Osteoblast (primary cell): ENCODE results near the gene ANKRD53. TPM values are rescaled to one million over a fixed set of nuclear protein-coding genes. Genes with fewer than 3 reads are reported as not detected.

Source experiments
- DNase-seq: peaks from one replicate; pipeline ENCODE4 v3.0.0; 2011; ENCODE audit warnings: low spot score, mixed read lengths; ENCODE audit not compliant: insufficient read length; ENCODE audit errors: missing footprints
- H2AFZ ChIP-seq: 2 replicates; pipeline ENCODE4 v1.6.0; 2011; ENCODE audit warnings: mild to moderate bottlenecking, low read length
- H3K27ac ChIP-seq: 2 replicates; pipeline ENCODE4 v1.5.1; 2011; ENCODE audit warnings: mild to moderate bottlenecking, low read depth, low read length, moderate library complexity
- H3K27me3 ChIP-seq: 2 replicates; pipeline ENCODE4 v1.6.0; 2012; ENCODE audit warnings: mild to moderate bottlenecking, control low read depth, inconsistent platforms, low read length, moderate library complexity; ENCODE audit not compliant: insufficient read depth
- H3K36me3 ChIP-seq: 2 replicates; pipeline ENCODE4 v1.5.1; 2011; ENCODE audit warnings: mild to moderate bottlenecking, low read length, control low read depth, moderate library complexity; ENCODE audit not compliant: insufficient read depth
- H3K4me1 ChIP-seq: 2 replicates; pipeline ENCODE4 v1.5.1; 2011; ENCODE audit warnings: mild to moderate bottlenecking, low read length, control low read depth, moderate library complexity; ENCODE audit not compliant: insufficient read depth
- H3K4me2 ChIP-seq: 2 replicates; pipeline ENCODE4 v1.6.0; 2011; ENCODE audit warnings: mild to moderate bottlenecking, low read length; ENCODE audit not compliant: insufficient read depth
- H3K4me3 ChIP-seq: fragments of 200-600 bp; sonication (generic); 3 replicates; pipeline ENCODE4 v1.5.1; 2012; ENCODE audit warnings: mild to moderate bottlenecking, low read length, inconsistent platforms; ENCODE audit not compliant: insufficient read depth
- H3K79me2 ChIP-seq: 2 replicates; pipeline ENCODE4 v1.6.0; 2012; ENCODE audit warnings: mild to moderate bottlenecking, low read length, control low read depth, inconsistent platforms; ENCODE audit not compliant: insufficient read depth
- H3K9me3 ChIP-seq: 2 replicates; pipeline ENCODE4 v1.5.1; 2011; ENCODE audit warnings: low read depth, low read length, control low read depth
- H4K20me1 ChIP-seq: 2 replicates; pipeline ENCODE4 v1.6.0; 2012; ENCODE audit warnings: mild to moderate bottlenecking, low read length, control low read depth; ENCODE audit not compliant: insufficient read depth
- CTCF ChIP-seq: IDR thresholded peaks from 2 replicates; pipeline ENCODE4 v1.5.1; 2011; ENCODE audit warnings: mild to moderate bottlenecking, low read depth, low read length, moderate library complexity; ENCODE audit errors: extremely low read depth
- total RNA-seq: library from RNA; depleted of rRNA; stranded (reverse); fragments of >200 nt; gene quantifications from 2 replicates; pipeline ENCODE4 v1.2.3, GENCODE V29; 2012

ANKRD53 gene
- total RNA-seq, 1 donor = 1.1 TPM

- H3K9me3 ChIP-seq = no peaks in the 10 kb centered on the region
- no peak overlapping the region for H2AFZ ChIP-seq
- no peak for DNase-seq
- no peak overlapping the region for H3K27ac ChIP-seq
- H3K27me3 ChIP-seq = no peaks in the 10 kb centered on the region
- H3K4me3 ChIP-seq = no peak overlapping the region
- H3K4me1 ChIP-seq = no peaks in the 10 kb centered on the region
- no peak for TF ChIP-seq CTCF
- H3K79me2 ChIP-seq = no peaks in the 10 kb centered on the region
- no peak overlapping the region for H3K4me2 ChIP-seq
- peaks cover 12% of the 10 kb centered on the region for H4K20me1 ChIP-seq
- no peaks in the 10 kb centered on the region for H3K36me3 ChIP-seq
Observed at GRCh38 chr2:70932631-70933230, 45.7 kb upstream of the ANKRD53 start.

GRCh38 chr2:70934981-70935380 lies 43.4 kb upstream of the ANKRD53 start:
- peak; percentile 60 for DNase-seq
- Histone ChIP-seq H3K27ac (no peak overlapping the region), H3K9me3 (no peaks in the 10 kb centered on the region), H3K36me3 (no peaks in the 10 kb centered on the region), H3K79me2 (no peaks in the 10 kb centered on the region), H3K4me1 (no peaks in the 10 kb centered on the region), H2AFZ (no peak overlapping the region), H3K4me2 (no peak overlapping the region), H4K20me1 (peaks cover 10% of the 10 kb centered on the region), H3K27me3 (no peaks in the 10 kb centered on the region), H3K4me3 (no peak overlapping the region)
- no peak for TF ChIP-seq CTCF

DNA sequence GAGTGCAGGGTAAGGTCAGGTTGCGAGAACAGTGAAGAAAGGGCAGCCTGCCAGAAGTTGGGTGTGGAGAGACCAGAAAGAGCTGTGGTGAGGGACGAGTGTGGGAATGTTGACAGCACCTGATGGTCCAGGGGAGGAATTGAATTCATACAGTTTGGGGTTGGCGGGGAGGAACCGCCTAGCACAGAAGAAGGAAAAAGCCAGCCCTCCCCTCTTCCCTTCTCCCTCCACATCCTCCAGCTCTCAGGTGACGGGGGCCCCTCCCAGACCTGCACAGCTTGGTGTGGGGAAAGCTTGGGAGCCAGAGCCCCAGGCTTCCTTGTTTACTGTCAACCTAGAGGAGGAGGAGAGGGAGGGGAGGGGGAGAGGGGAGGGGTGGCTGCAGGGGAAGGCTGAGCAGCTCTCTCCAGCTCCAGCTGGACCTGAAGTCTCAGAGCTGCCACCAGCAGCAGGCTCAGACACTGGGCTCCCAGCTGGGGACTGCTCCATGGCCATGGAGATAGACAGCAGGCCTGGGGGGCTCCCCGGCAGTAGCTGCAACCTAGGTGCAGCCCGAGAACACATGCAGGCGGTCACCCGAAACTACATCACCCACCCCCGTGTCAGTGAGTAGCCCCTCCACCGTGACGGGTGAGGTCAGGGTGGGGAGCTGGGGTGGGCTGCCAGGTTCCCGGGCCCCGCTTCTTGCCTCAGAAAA lies 42.8 kb upstream of the ANKRD53 start, which contains the start of gene ATP6V1B1:
ATP6V1B1 (plus strand) TSS at position 433 of the 697 bp plus-strand sequence; CDS start at position 488, 55 bp downstream.
- H4K20me1 ChIP-seq = peaks cover 7% of the 10 kb centered on the region
- no peak within 1 kb of the TSS for H3K4me2 ChIP-seq
- H3K27me3 ChIP-seq = no peaks in the 10 kb centered on the region
- H3K79me2 ChIP-seq = no peaks in the 10 kb centered on the region
- no peaks in the 10 kb centered on the region for H3K36me3 ChIP-seq
- H3K27ac ChIP-seq = no peak within 1 kb of the TSS
- H3K4me1 ChIP-seq = no peaks in the 10 kb centered on the region
- no peak within 1 kb of the TSS for H3K4me3 ChIP-seq
- DNase-seq = peak; percentile 52
- H2AFZ ChIP-seq = no peak within 1 kb of the TSS
- no peaks in the 10 kb centered on the region for H3K9me3 ChIP-seq
- no peak for TF ChIP-seq CTCF
